ENCODE results near the gene C6orf47. TPM values are rescaled to one million over a fixed set of nuclear protein-coding genes. Genes with fewer than 3 reads are reported as not detected.

The C6orf47 gene
- total RNA-seq, 2 donors from 2014 or later: 17.8 to 19.2 TPM

GRCh38 chr6:31654574-31655348 is 5.8 kb downstream of the C6orf47 start:
- H3K27me3 ChIP-seq: no peaks in the 10 kb centered on the region
- no peaks in the 10 kb centered on the region for H3K9me3 ChIP-seq
- no peak for DNase-seq (ENCODE audit: low spot score)
- TF ChIP-seq CTCF (IDR thresholded peaks at IDR 0.05): no peak
- peaks cover 24% of the 10 kb centered on the region for H3K36me3 ChIP-seq
- H3K27ac ChIP-seq: no peak overlapping the region
- peaks cover 0 to 40% of the 10 kb centered on the region in 2 donors for H3K4me1 ChIP-seq
- H3K4me3 ChIP-seq: no peak overlapping the region

- no peaks in the 10 kb centered on the region for H3K9me3 ChIP-seq
- H3K27me3 ChIP-seq: no peaks in the 10 kb centered on the region
- peak overlapping the region; percentile 72 to 81 for H3K4me3 ChIP-seq
- DNase-seq (ENCODE audit: low spot score): peak; percentile 93
- peaks cover 38% of the 10 kb centered on the region for H3K36me3 ChIP-seq
- peak overlapping the region; percentile 97 to 98 for H3K27ac ChIP-seq
- peak in 1 of 2 donors; percentile 30 for TF ChIP-seq CTCF (IDR thresholded peaks at IDR 0.05)
- peaks cover 0 to 24% of the 10 kb centered on the region in 2 donors for H3K4me1 ChIP-seq
Measured at GRCh38 chr6:31652925-31653724, 7.5 kb downstream of the C6orf47 start.

GRCh38 chr6:31651602-31652191 is 8.9 kb downstream of the C6orf47 start:
- peaks cover 0 to 21% of the 10 kb centered on the region in 2 donors for H3K4me1 ChIP-seq
- no peaks in the 10 kb centered on the region for H3K9me3 ChIP-seq
- H3K27ac ChIP-seq: peak overlapping the region; percentile 97 to 98
- no peak for TF ChIP-seq CTCF (IDR thresholded peaks at IDR 0.05)
- H3K4me3 ChIP-seq: peak overlapping the region; percentile 72 to 81
- H3K27me3 ChIP-seq: no peaks in the 10 kb centered on the region
- H3K36me3 ChIP-seq: peaks cover 43% of the 10 kb centered on the region
- peak; percentile 85 for DNase-seq (ENCODE audit: low spot score)

- TF ChIP-seq CTCF (IDR thresholded peaks at IDR 0.05): no peak
- Histone ChIP-seq H3K27me3 (no peaks in the 10 kb centered on the region), H3K36me3 (peaks cover 100% of the 10 kb centered on the region), H3K27ac (no peak overlapping the region), H3K4me3 (no peak overlapping the region), H3K4me1 (no peaks in the 10 kb centered on the region), H3K9me3 (no peaks in the 10 kb centered on the region)
- no peak for DNase-seq (ENCODE audit: low spot score)
Measured at GRCh38 chr6:31645325-31645724, 15.3 kb downstream of the C6orf47 start.

GRCh38 chr6:31643818-31644454 is 16.6 kb downstream of the C6orf47 start:
- no peaks in the 10 kb centered on the region for H3K27me3 ChIP-seq
- no peaks in the 10 kb centered on the region for H3K4me1 ChIP-seq
- no peak overlapping the region for H3K4me3 ChIP-seq
- no peak overlapping the region for H3K27ac ChIP-seq
- TF ChIP-seq CTCF (IDR thresholded peaks at IDR 0.05): no peak
- H3K9me3 ChIP-seq: no peaks in the 10 kb centered on the region
- H3K36me3 ChIP-seq: peaks cover 100% of the 10 kb centered on the region
- DNase-seq (ENCODE audit: low spot score): no peak
